GM12875 (cell line): ENCODE measurements around the gene HMOX1.

ENCODE experiments used
- H3K4me3 ChIP-seq: one replicate; pipeline ENCODE4 v1.5.1; 2011; ENCODE audit warnings: low read depth, low read length, control low read depth
- TF ChIP-seq, protein P1 (sequence below): IDR thresholded peaks from 2 replicates; pipeline ENCODE4 v1.5.1; 2011; ENCODE audit warnings: low read depth, mild to moderate bottlenecking, control low read depth, inconsistent platforms, low read length, moderate library complexity, borderline replicate concordance; ENCODE audit not compliant: insufficient read depth

The HMOX1 gene, protein sequence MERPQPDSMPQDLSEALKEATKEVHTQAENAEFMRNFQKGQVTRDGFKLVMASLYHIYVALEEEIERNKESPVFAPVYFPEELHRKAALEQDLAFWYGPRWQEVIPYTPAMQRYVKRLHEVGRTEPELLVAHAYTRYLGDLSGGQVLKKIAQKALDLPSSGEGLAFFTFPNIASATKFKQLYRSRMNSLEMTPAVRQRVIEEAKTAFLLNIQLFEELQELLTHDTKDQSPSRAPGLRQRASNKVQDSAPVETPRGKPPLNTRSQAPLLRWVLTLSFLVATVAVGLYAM

DNA sequence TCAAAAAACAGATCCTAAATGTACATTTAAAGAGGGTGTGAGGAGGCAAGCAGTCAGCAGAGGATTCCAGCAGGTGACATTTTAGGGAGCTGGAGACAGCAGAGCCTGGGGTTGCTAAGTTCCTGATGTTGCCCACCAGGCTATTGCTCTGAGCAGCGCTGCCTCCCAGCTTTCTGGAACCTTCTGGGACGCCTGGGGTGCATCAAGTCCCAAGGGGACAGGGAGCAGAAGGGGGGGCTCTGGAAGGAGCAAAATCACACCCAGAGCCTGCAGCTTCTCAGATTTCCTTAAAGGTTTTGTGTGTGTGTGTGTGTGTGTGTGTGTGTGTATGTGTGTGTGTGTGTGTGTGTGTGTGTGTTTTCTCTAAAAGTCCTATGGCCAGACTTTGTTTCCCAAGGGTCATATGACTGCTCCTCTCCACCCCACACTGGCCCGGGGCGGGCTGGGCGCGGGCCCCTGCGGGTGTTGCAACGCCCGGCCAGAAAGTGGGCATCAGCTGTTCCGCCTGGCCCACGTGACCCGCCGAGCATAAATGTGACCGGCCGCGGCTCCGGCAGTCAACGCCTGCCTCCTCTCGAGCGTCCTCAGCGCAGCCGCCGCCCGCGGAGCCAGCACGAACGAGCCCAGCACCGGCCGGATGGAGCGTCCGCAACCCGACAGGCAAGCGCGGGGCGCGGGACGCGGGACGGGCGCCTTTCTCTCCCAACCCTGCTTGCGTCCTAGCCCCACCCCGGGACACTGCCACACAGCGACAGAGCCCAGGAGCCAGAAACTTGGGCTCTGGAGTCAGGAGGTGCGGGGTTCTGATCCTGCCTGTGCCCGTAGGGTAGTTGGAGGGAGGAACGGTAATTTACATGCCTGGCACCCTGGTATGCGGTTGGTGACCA is at the start of gene HMOX1:
TSS of gene HMOX1 (plus strand) at position 560 of the 887 bp plus-strand sequence. CDS start at position 638, 78 bp downstream.
- TF ChIP-seq, protein P1, sequence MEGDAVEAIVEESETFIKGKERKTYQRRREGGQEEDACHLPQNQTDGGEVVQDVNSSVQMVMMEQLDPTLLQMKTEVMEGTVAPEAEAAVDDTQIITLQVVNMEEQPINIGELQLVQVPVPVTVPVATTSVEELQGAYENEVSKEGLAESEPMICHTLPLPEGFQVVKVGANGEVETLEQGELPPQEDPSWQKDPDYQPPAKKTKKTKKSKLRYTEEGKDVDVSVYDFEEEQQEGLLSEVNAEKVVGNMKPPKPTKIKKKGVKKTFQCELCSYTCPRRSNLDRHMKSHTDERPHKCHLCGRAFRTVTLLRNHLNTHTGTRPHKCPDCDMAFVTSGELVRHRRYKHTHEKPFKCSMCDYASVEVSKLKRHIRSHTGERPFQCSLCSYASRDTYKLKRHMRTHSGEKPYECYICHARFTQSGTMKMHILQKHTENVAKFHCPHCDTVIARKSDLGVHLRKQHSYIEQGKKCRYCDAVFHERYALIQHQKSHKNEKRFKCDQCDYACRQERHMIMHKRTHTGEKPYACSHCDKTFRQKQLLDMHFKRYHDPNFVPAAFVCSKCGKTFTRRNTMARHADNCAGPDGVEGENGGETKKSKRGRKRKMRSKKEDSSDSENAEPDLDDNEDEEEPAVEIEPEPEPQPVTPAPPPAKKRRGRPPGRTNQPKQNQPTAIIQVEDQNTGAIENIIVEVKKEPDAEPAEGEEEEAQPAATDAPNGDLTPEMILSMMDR = 0 out of 2 replicates have a peak, but pooled peaks have one; percentile 5
- H3K4me3 ChIP-seq = peak within 1 kb of the TSS; percentile 69

DNA sequence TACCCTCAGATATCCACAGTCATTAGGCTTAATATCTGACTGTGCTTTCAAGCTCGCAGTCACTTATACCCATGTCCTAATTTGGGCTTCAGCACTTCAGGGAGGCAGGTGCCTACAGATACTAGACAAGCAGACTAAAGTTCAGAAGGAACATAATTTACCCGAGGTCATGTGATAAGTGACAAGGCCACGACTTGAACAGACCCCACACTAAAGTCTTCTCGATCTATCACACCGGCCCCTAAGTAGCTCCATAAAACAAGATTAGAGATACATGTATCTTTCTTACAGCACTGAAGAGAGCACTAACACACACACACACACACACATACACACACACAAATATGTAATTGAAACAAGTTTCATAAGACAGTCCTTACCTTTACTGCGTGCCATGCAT is 48.6 kb upstream of the HMOX1 start:
- no peak overlapping the region for H3K4me3 ChIP-seq
- TF ChIP-seq, protein P1 = no peak

DNA sequence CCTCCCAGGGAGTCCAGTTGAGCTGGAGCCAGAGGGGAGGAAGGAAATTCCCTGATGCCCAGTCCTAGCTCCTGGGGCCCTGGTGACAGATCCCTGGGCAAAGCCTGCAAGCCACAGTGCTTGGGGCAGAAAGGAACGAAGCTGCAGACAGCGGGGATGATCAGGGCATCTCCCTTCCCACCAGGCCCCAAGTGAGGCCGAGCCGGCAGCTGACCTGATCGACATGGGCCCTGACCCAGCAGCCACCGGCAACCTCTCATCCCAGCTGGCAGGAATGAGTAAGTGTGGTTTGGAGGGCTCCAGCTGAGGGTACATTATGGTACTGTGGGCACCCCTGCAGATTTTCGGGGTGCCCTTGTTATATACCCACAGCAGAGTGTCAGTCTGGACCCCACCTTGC is 47.7 kb upstream of the HMOX1 start:
- TF ChIP-seq, protein P1 = no peak
- no peak overlapping the region for H3K4me3 ChIP-seq

DNA sequence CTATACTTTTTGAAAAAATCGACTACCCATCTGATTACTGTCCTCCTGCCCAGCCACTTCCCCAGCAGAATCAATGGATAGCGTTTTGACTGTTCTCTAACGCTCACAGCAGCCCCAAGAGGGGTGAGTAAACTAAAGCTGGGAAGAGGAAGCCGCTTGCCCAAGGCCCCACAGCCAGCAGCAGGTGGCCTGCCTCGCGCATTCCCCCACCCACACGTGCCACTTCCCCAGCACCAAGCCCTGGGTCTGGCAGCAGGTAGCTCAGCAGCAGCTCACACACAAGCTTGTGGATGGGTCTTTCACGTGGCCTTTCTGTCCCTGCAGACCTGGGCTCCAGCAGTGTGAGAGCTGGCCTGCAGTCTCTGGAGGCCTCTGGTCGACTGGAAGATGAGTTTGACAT is 46.9 kb upstream of the HMOX1 start:
- H3K4me3 ChIP-seq = no peak overlapping the region
- TF ChIP-seq, protein P1 = no peak

DNA sequence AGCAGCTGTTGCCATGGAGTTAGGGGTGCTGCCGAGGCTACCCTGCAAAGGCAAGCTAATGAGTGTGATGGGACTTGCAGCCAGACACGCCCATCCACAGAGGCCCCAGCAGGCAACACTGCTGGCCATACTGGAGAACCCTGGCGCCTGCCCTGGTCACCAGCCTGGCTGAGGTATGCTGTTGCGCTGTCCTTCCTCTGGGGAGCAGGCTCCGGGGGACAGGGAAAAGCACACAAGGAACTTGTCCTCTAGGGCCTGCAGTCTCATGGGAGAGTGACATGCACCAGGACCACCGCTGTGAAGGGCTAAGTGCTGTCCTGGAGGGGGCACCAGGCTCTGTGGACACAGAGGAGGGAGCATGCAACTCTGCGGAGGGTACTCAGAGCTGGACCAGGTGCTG is 45.4 kb upstream of the HMOX1 start:
- no peak overlapping the region for H3K4me3 ChIP-seq
- TF ChIP-seq, protein P1 = no peak

DNA sequence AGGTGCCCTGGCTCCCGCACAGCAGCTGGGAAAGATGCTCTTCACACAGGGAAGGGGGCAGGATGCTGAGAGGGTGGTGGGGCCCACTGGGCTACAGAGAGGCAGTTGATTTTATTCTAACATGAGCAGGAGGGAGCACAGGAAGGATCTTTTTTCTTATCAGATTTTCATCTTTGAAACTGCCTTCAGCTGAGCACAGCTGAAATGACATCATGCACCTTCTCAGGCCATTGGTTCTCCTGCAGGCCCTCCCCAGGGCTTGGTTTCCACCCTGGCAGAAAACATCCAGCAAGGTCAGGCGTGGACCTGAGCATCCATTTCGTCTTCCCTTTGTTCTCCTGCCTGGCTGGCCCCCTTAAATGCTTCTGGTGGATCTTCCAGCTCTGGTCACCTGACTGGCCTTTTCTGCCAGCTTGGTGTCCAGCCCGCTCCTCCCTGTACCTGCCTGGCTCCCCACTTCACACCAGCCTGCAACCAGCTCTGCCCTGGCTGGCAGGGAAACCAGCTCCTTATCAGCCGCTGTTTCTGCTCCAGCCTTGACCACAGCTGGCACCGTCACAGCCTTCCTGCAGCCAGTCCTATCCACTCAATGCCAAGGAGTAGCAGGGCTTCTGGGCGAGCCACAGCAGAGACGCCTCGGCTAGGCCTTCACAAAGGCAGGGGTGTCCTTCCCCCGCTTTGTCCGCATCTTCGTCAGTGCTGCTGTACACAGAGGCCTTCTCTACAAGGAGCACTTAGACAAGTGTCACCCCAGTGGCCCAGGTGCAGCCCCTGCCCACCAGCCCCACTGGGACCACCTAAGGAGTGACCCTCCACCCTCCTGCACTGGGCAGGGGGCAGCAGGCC is 44.7 kb upstream of the HMOX1 start:
- TF ChIP-seq, protein P1 = no peak

More for the DNA sequence above, 44.7 kb upstream of the HMOX1 start:
- no peak overlapping the region for H3K4me3 ChIP-seq
